ENCODE data around the gene C2orf15.

DNA sequence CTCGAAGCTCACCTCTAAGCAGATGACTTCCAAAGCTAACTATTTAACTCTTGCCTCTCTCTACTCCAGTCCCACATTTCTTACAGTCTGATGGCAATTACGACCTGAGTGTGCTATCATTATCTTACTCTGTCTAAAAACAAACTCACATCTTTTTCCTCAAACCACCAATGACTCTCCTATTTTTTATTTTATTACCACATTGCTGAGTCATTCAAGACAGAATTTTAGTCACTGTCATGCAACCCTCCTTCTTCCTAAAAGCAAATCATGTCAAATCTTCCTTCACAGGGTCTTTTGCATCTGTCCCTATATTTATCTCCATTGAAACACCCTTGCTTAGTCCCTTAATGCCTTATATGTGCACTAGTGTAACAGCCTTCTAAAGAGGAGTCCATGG lies 34.6 kb upstream of the C2orf15 start:
- TF ChIP-seq, protein P1, sequence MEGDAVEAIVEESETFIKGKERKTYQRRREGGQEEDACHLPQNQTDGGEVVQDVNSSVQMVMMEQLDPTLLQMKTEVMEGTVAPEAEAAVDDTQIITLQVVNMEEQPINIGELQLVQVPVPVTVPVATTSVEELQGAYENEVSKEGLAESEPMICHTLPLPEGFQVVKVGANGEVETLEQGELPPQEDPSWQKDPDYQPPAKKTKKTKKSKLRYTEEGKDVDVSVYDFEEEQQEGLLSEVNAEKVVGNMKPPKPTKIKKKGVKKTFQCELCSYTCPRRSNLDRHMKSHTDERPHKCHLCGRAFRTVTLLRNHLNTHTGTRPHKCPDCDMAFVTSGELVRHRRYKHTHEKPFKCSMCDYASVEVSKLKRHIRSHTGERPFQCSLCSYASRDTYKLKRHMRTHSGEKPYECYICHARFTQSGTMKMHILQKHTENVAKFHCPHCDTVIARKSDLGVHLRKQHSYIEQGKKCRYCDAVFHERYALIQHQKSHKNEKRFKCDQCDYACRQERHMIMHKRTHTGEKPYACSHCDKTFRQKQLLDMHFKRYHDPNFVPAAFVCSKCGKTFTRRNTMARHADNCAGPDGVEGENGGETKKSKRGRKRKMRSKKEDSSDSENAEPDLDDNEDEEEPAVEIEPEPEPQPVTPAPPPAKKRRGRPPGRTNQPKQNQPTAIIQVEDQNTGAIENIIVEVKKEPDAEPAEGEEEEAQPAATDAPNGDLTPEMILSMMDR (IDR thresholded peaks at IDR 0.05): no peak
- no peak for TF ChIP-seq POLR2A (IDR thresholded peaks at IDR 0.05)
